ENCODE results near the gene AGAP1. TPM values are rescaled to one million over a fixed set of nuclear protein-coding genes. Genes with fewer than 3 reads are reported as not detected.
"Not testable (repeated sequence)": the region's sequence is repeated elsewhere in the genome, so short reads cannot be mapped to it uniquely, and the experiment has no call there.

AGAP1 gene
- total RNA-seq, 1 donor from 2014 or later, result 39.4 TPM

DNA sequence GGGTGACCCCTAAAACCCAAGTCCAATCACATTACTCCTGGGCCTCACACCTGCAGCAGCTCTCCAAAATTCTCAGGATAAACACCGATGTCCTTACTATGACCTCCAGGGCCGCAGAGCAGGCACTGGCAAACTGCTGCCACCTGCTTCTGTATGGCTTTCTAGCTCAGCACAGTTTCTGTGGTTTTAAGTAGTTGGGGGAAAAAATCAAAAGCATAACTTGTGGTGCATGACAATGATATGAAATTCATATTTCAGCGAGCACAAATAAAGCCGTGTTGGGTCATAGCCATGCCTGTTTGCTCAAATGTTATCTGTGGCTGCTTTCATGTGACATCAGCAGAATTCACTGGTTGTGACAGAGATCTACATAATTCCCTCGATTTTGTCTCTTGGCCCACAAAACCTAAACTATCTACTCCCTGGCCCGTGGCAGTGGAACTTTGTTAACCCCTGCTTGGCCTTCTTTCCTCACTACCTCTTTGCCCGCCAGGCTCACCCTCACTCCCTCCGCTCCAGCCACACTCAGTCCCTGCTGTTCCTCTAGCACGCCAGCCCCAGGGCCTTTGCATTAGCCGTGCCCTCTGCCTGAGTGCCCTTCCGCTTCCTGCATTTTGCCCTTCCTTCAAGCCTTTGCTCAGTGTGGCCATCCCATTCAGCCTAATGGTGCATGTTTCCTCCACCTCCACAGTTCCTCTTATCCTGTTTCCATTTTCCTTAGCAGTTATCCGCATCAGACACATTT is 108.3 kb downstream of the AGAP1 start:
- peaks cover 2% of the 10 kb centered on the region for H3K27me3 Mint-ChIP-seq (ENCODE audit: low read depth, unreplicated experiment)
- H3K27ac Mint-ChIP-seq (ENCODE audit: unreplicated experiment), result no peak overlapping the region
- DNase-seq (ENCODE audit: low read depth) (no peak), FAIRE-seq (no peak)
- TF ChIP-seq, protein P1, sequence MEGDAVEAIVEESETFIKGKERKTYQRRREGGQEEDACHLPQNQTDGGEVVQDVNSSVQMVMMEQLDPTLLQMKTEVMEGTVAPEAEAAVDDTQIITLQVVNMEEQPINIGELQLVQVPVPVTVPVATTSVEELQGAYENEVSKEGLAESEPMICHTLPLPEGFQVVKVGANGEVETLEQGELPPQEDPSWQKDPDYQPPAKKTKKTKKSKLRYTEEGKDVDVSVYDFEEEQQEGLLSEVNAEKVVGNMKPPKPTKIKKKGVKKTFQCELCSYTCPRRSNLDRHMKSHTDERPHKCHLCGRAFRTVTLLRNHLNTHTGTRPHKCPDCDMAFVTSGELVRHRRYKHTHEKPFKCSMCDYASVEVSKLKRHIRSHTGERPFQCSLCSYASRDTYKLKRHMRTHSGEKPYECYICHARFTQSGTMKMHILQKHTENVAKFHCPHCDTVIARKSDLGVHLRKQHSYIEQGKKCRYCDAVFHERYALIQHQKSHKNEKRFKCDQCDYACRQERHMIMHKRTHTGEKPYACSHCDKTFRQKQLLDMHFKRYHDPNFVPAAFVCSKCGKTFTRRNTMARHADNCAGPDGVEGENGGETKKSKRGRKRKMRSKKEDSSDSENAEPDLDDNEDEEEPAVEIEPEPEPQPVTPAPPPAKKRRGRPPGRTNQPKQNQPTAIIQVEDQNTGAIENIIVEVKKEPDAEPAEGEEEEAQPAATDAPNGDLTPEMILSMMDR (IDR thresholded peaks at IDR 0.05; ENCODE audit: insufficient read depth, low read depth, low read length), result no peak
- TF ChIP-seq EZH2 (IDR thresholded peaks at IDR 0.05; ENCODE audit: insufficient read depth, low read length), result no peak
- no peak overlapping the region for H3K27ac ChIP-seq (ENCODE audit: low read depth, low read length)
- no peak overlapping the region for H3K9ac ChIP-seq (ENCODE audit: low read length)
- no peak overlapping the region for H3K4me2 ChIP-seq (ENCODE audit: low read length)
- peaks cover 12% of the 10 kb centered on the region for H3K4me1 Mint-ChIP-seq (ENCODE audit: low read depth, unreplicated experiment)
- H4K20me1 ChIP-seq (ENCODE audit: insufficient read depth, low read length), result peaks cover 75% of the 10 kb centered on the region
- no peak overlapping the region for H3K4me3 ChIP-seq (ENCODE audit: insufficient read depth, low read depth, low read length)
- H3K9me3 ChIP-seq (ENCODE audit: insufficient read depth, low read depth, low read length), result no peaks in the 10 kb centered on the region
- peaks cover 9% of the 10 kb centered on the region for H3K36me3 Mint-ChIP-seq (ENCODE audit: low read depth, unreplicated experiment)
- H3K9me3 Mint-ChIP-seq (ENCODE audit: unreplicated experiment), result peaks cover 4% of the 10 kb centered on the region
- no peaks in the 10 kb centered on the region for H3K36me3 ChIP-seq (ENCODE audit: insufficient read depth, low read length)
- no peak overlapping the region for H2AFZ ChIP-seq (ENCODE audit: low read depth, low read length)
- peaks cover 14% of the 10 kb centered on the region for H3K4me1 ChIP-seq (ENCODE audit: insufficient read depth, low read length)
- H3K4me3 Mint-ChIP-seq (ENCODE audit: unreplicated experiment), result no peak overlapping the region
- peaks cover 3% of the 10 kb centered on the region for H3K27me3 ChIP-seq (ENCODE audit: insufficient read depth, low read length)
- no peaks in the 10 kb centered on the region for H3K79me2 ChIP-seq (ENCODE audit: insufficient read depth, low read length)

DNA sequence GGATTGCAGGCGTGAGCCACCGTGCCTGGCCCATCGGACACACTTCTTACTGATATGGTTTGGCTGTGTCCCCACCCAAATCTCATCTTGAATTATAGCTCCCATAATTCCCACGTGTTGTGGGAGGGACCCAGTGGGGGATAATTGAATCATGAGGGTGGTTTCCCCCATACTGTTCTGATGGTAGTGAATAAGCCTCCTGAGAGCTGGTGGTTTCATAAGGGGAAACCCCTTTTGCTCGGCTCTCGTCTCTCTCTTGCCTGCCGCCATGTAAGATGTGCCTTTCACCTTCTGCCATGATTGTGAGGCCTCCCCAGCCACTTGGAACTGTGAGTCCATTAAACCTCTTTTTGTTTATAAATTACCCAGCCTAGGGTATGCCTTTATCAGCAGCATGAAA is 109.1 kb downstream of the AGAP1 start:
- not testable (repeated sequence) for FAIRE-seq

DNA sequence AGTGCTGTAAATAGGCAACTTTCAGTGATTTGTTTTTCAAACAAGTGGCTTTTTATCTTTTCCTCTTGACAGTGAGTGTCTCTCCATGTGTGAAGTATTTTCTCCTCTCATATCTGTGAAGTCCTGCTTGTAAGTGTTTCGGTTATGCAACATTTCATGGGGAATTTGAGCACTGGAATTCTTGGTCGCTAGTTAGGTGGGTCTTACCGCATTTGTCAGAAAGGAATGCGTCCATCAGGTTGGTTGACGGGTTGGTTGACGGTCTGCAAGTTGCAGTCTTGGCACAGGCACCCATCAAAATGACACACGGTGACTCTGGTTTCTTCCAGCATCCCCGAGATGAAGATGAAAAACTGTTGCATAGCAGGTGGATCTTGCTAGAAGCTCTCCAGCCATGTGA is 109.8 kb downstream of the AGAP1 start:
- Histone ChIP-seq H3K4me2 (ENCODE audit: low read length) (no peak overlapping the region), H3K9me3 (ENCODE audit: insufficient read depth, low read depth, low read length) (no peaks in the 10 kb centered on the region), H4K20me1 (ENCODE audit: insufficient read depth, low read length) (peaks cover 79% of the 10 kb centered on the region), H3K4me3 (ENCODE audit: insufficient read depth, low read depth, low read length) (no peak overlapping the region), H3K27ac (ENCODE audit: low read depth, low read length) (no peak overlapping the region), H3K79me2 (ENCODE audit: insufficient read depth, low read length) (no peaks in the 10 kb centered on the region), H3K36me3 (ENCODE audit: insufficient read depth, low read length) (no peaks in the 10 kb centered on the region), H2AFZ (ENCODE audit: low read depth, low read length) (no peak overlapping the region), H3K9ac (ENCODE audit: low read length) (no peak overlapping the region), H3K4me1 (ENCODE audit: insufficient read depth, low read length) (peaks cover 22% of the 10 kb centered on the region), H3K27me3 (ENCODE audit: insufficient read depth, low read length) (peaks cover 3% of the 10 kb centered on the region)
- peaks cover 2% of the 10 kb centered on the region for H3K27me3 Mint-ChIP-seq (ENCODE audit: low read depth, unreplicated experiment)
- H3K27ac Mint-ChIP-seq (ENCODE audit: unreplicated experiment), result no peak overlapping the region
- H3K36me3 Mint-ChIP-seq (ENCODE audit: low read depth, unreplicated experiment), result peaks cover 11% of the 10 kb centered on the region
- peaks cover 4% of the 10 kb centered on the region for H3K9me3 Mint-ChIP-seq (ENCODE audit: unreplicated experiment)
- H3K4me3 Mint-ChIP-seq (ENCODE audit: unreplicated experiment), result no peak overlapping the region
- no peak for DNase-seq (ENCODE audit: low read depth)
- TF ChIP-seq EZH2 (IDR thresholded peaks at IDR 0.05; ENCODE audit: insufficient read depth, low read length), result no peak
- TF ChIP-seq, protein P1 (IDR thresholded peaks at IDR 0.05; ENCODE audit: insufficient read depth, low read depth, low read length), result no peak
- no peak for FAIRE-seq
- H3K4me1 Mint-ChIP-seq (ENCODE audit: low read depth, unreplicated experiment), result peaks cover 17% of the 10 kb centered on the region

More for the DNA sequence above, 109.1 kb downstream of the AGAP1 start:
- Histone ChIP-seq H3K4me1 (ENCODE audit: insufficient read depth, low read length) (peaks cover 19% of the 10 kb centered on the region), H4K20me1 (ENCODE audit: insufficient read depth, low read length) (peaks cover 79% of the 10 kb centered on the region)
- H3K79me2 ChIP-seq (ENCODE audit: insufficient read depth, low read length); H3K36me3 ChIP-seq (ENCODE audit: insufficient read depth, low read length); H3K9me3 ChIP-seq (ENCODE audit: insufficient read depth, low read depth, low read length); H3K9ac ChIP-seq (ENCODE audit: low read length); H3K27me3 ChIP-seq (ENCODE audit: insufficient read depth, low read length); H3K9me3 Mint-ChIP-seq (ENCODE audit: unreplicated experiment); H3K4me2 ChIP-seq (ENCODE audit: low read length); H3K4me3 ChIP-seq (ENCODE audit: insufficient read depth, low read depth, low read length); H3K27ac ChIP-seq (ENCODE audit: low read depth, low read length); H3K4me3 Mint-ChIP-seq (ENCODE audit: unreplicated experiment); H3K27ac Mint-ChIP-seq (ENCODE audit: unreplicated experiment); DNase-seq (ENCODE audit: low read depth); H3K27me3 Mint-ChIP-seq (ENCODE audit: low read depth, unreplicated experiment); H2AFZ ChIP-seq (ENCODE audit: low read depth, low read length): not testable (repeated sequence)
- Mint-ChIP-seq H3K36me3 (ENCODE audit: low read depth, unreplicated experiment) (peaks cover 11% of the 10 kb centered on the region), H3K4me1 (ENCODE audit: low read depth, unreplicated experiment) (peaks cover 14% of the 10 kb centered on the region)
